OCI-LY7 (cell line): ENCODE results near the gene TMEM109. TPM values are rescaled to one million over a fixed set of nuclear protein-coding genes. Genes with fewer than 3 reads are reported as not detected.

ENCODE experiments used
- BruUV-seq: library from RNA; stranded (reverse); fragments of 400-500 nt; replicated peaks from 2 replicates; lab custom pipeline; 2021; lab: Mats Ljungman, UMichigan
- CTCF ChIA-PET: fragments of 300-600 bp; sonication (Branson Sonifier 250); formaldehyde crosslinking; loops from one replicate; lab custom pipeline; 2022; ENCODE audit warnings: antibody characterized with exemption; ENCODE audit not compliant: unreplicated experiment; lab: Charles Lee
- POLR2A ChIA-PET: fragments of 300-600 bp; sonication (Branson Sonifier 250); formaldehyde crosslinking; loops from one replicate; lab custom pipeline; 2022; ENCODE audit warnings: antibody characterized with exemption; lab: Charles Lee
- DNase-seq: peaks from one replicate; pipeline ENCODE4 v3.0.0-alpha.2; 2015; ENCODE audit warnings: low spot score
- H2AFZ ChIP-seq: fragments of 200-600 bp; sonication (generic), shearing (Covaris generic); 2 replicates; pipeline ENCODE4 v1.6.1; 2014; ENCODE audit warnings: mild to moderate bottlenecking, antibody characterized with exemption, low read length, moderate library complexity
- H3K27ac ChIP-seq: fragments of 200-600 bp; sonication (generic); 2 replicates; pipeline ENCODE4 v1.5.1; 2014; ENCODE audit warnings: mixed run types, low read depth, mild to moderate bottlenecking, moderate library complexity, low read length, inconsistent platforms; ENCODE audit not compliant: poor library complexity, severe bottlenecking
- H3K36me3 ChIP-seq: fragments of 200-600 bp; sonication (generic); 2 replicates; pipeline ENCODE4 v1.6.1; 2014; ENCODE audit warnings: mild to moderate bottlenecking, antibody characterized with exemption, low read length, moderate library complexity, mixed read lengths; ENCODE audit not compliant: insufficient read depth
- H3K4me1 ChIP-seq: fragments of 200-600 bp; sonication (generic); 2 replicates; pipeline ENCODE4 v1.5.1; 2014; ENCODE audit warnings: mild to moderate bottlenecking, low read length; ENCODE audit not compliant: insufficient read depth, poor library complexity, severe bottlenecking
- H3K4me2 ChIP-seq: fragments of 200-600 bp; sonication (generic); 2 replicates; pipeline ENCODE4 v1.6.1; 2014; ENCODE audit warnings: mild to moderate bottlenecking, low read length
- H3K4me3 ChIP-seq: fragments of 200-600 bp; sonication (generic); 2 replicates; pipeline ENCODE4 v1.5.1; 2014; ENCODE audit warnings: mild to moderate bottlenecking, low read depth, low read length; ENCODE audit not compliant: poor library complexity, severe bottlenecking
- H3K79me2 ChIP-seq: fragments of 200-600 bp; sonication (generic); 2 replicates; pipeline ENCODE4 v1.6.1; 2016; ENCODE audit warnings: low read depth, mild to moderate bottlenecking, low read length, moderate library complexity, mixed read lengths; ENCODE audit not compliant: insufficient read depth
- H3K9me2 ChIP-seq: fragments of 200-600 bp; sonication (generic); 2 replicates; pipeline ENCODE4 v1.6.1; 2016; ENCODE audit warnings: mild to moderate bottlenecking, low read length, mixed read lengths; ENCODE audit not compliant: insufficient read depth
- H3K9me3 ChIP-seq: fragments of 200-600 bp; sonication (generic); 2 replicates; pipeline ENCODE4 v1.6.1; 2014; ENCODE audit warnings: mild to moderate bottlenecking, mixed run types, low read length, mixed read lengths
- H4K20me1 ChIP-seq: fragments of 200-600 bp; sonication (generic); 2 replicates; pipeline ENCODE4 v1.6.1; 2014; ENCODE audit warnings: mild to moderate bottlenecking, antibody characterized with exemption, low read length, moderate library complexity, mixed read lengths; ENCODE audit not compliant: insufficient read depth
- CTCF ChIP-seq: fragments of 200-600 bp; sonication (generic); conservative IDR thresholded peaks from 2 replicates; pipeline ENCODE4 v1.5.1; 2014; ENCODE audit warnings: mild to moderate bottlenecking, antibody characterized with exemption, low read length, moderate library complexity, mixed read lengths
- EZH2phosphoT487 ChIP-seq: fragments of 200-600 bp; sonication (generic); IDR thresholded peaks from 2 replicates; pipeline ENCODE4 v1.6.1; 2018; ENCODE audit warnings: low read depth, borderline replicate concordance, mild to moderate bottlenecking, mixed run types, antibody characterized with exemption, low read length, moderate library complexity, mixed read lengths
- intact Hi-C: fragments of 100-400 bp; cut with micrococcal nuclease; formaldehyde crosslinking; loops from one replicate; pipeline ENCODE4 v1.10.0; 2022; ENCODE audit not compliant: unreplicated experiment
- total RNA-seq, 2 experiments: library from RNA; depleted of rRNA in 1 of 2; stranded (reverse); fragments of >200 nt in 1 of 2; shearing (Covaris generic) in 1 of 2; gene quantifications; 2 replicates each; pipeline ENCODE4 v1.2.3, GENCODE V29; 2014 to 2022

TMEM109 gene
- total RNA-seq, 2 experiments from 2014 or later, result 57.0 to 67.8 TPM

- DNase-seq, result no peak
- H3K79me2 ChIP-seq, result no peaks in the 10 kb centered on the region
- no peak overlapping the region for H2AFZ ChIP-seq
- TF ChIP-seq CTCF (no peak), EZH2phosphoT487 (no peak)
- H3K9me2 ChIP-seq, result no peaks in the 10 kb centered on the region
- no peaks in the 10 kb centered on the region for H4K20me1 ChIP-seq
- H3K36me3 ChIP-seq, result no peaks in the 10 kb centered on the region
- no TSS peak for BruUV-seq
- CTCF ChIA-PET, result no interaction called here
- H3K4me1 ChIP-seq, result no peaks in the 10 kb centered on the region
- H3K9me3 ChIP-seq, result no peaks in the 10 kb centered on the region
- intact Hi-C loops, result no loop called here
- no peak overlapping the region for H3K4me3 ChIP-seq
- H3K27ac ChIP-seq, result no peak overlapping the region
- H3K4me2 ChIP-seq, result no peak overlapping the region
- POLR2A ChIA-PET, result no interaction called here
These were observed 46.4 kb downstream of the TMEM109 start for GRCh38 chr11:60960405-60960804.

- Histone ChIP-seq H3K27ac (no peak overlapping the region), H3K79me2 (no peaks in the 10 kb centered on the region), H3K4me3 (no peak overlapping the region), H3K9me2 (no peaks in the 10 kb centered on the region), H4K20me1 (no peaks in the 10 kb centered on the region), H3K4me1 (no peaks in the 10 kb centered on the region), H2AFZ (no peak overlapping the region), H3K36me3 (no peaks in the 10 kb centered on the region), H3K4me2 (no peak overlapping the region), H3K9me3 (0 out of 2 replicates have a peak, but pooled peaks cover 3% of the 10 kb centered on the region)
- BruUV-seq, result no TSS peak
- CTCF ChIA-PET, result no interaction called here
- POLR2A ChIA-PET, result interaction anchor here (0.6 kb wide), 1 partner anchor 148 kb away, joined by 3 read pairs; no protein-coding TSS in a partner anchor
- DNase-seq, result no peak
- intact Hi-C loops, result no loop called here
- TF ChIP-seq CTCF, result no peak
These were observed 50.8 kb downstream of the TMEM109 start for GRCh38 chr11:60964801-60965200.

GRCh38 chr11:60966890-60967289 lies 52.9 kb downstream of the TMEM109 start:
- H4K20me1 ChIP-seq, result no peaks in the 10 kb centered on the region
- DNase-seq, result no peak
- H3K9me3 ChIP-seq, result 0 out of 2 replicates have a peak, but pooled peaks cover 3% of the 10 kb centered on the region
- POLR2A ChIA-PET, result interaction anchor here (1.1 kb wide), 1 partner anchor 171 kb away, joined by 3 read pairs; no protein-coding TSS in a partner anchor
- no peak overlapping the region for H2AFZ ChIP-seq
- H3K36me3 ChIP-seq, result no peaks in the 10 kb centered on the region
- H3K79me2 ChIP-seq, result no peaks in the 10 kb centered on the region
- no peak for TF ChIP-seq CTCF
- no peak for TF ChIP-seq EZH2phosphoT487
- no peak overlapping the region for H3K4me3 ChIP-seq
- no peak overlapping the region for H3K27ac ChIP-seq
- H3K9me2 ChIP-seq, result no peaks in the 10 kb centered on the region
- intact Hi-C loops, result no loop called here
- CTCF ChIA-PET, result no interaction called here
- BruUV-seq, result no TSS peak
- H3K4me1 ChIP-seq, result no peaks in the 10 kb centered on the region
- no peak overlapping the region for H3K4me2 ChIP-seq
